Panc1 (cell line): Measurements from ENCODE around the gene UGT8. TPM values are rescaled to one million over a fixed set of nuclear protein-coding genes. Genes with fewer than 3 reads are reported as not detected.

Source experiments
- ATAC-seq: fragments of 200-7000 bp; cut with Tn5 transposase; 2 replicates; pipeline ENCODE4 v1.9.1; 2020; ENCODE audit warnings: mild to moderate bottlenecking, moderate library complexity
- BruUV-seq: library from RNA; stranded (reverse); fragments of 400-500 nt; replicated peaks from 2 replicates; lab custom pipeline; 2021; lab: Mats Ljungman, UMichigan
- CTCF ChIA-PET: fragments of 300-600 bp; sonication (Branson Sonifier 250); formaldehyde crosslinking; loops from one replicate; lab custom pipeline; 2022; ENCODE audit warnings: antibody characterized with exemption; lab: Charles Lee
- POLR2A ChIA-PET: fragments of 300-600 bp; sonication (Branson Sonifier 250); formaldehyde crosslinking; loops from one replicate; lab custom pipeline; 2022; ENCODE audit warnings: antibody characterized with exemption; lab: Charles Lee
- DNase-seq: peaks from one replicate; pipeline ENCODE4 v3.0.0-alpha.2; 2010; ENCODE audit warnings: low read depth, low spot score
- H3K27ac ChIP-seq: 2 replicates; pipeline ENCODE4 v1.5.1; 2011; ENCODE audit warnings: mild to moderate bottlenecking, low read length, inconsistent platforms
- H3K27me3 ChIP-seq: fragments of 200-500 bp; sonication (Bioruptor generic); 2 replicates; pipeline ENCODE4 v1.6.0; 2014; ENCODE audit warnings: low read length, inconsistent platforms; ENCODE audit not compliant: control insufficient read depth, insufficient read depth
- H3K36me3 ChIP-seq: fragments of 200-500 bp; sonication (Bioruptor generic); 2 replicates; pipeline ENCODE4 v1.5.1; 2014; ENCODE audit warnings: inconsistent platforms, mild to moderate bottlenecking, low read length, moderate library complexity; ENCODE audit not compliant: control insufficient read depth, insufficient read depth
- H3K4me1 ChIP-seq: 2 replicates; pipeline ENCODE4 v1.5.1; 2011; ENCODE audit warnings: inconsistent platforms, mild to moderate bottlenecking, low read length, moderate library complexity; ENCODE audit not compliant: control insufficient read depth, insufficient read depth
- H3K4me3 ChIP-seq, 2 experiments: 2 replicates each; pipeline ENCODE4 v1.5.1; 2011 to 2012; ENCODE audit warnings: low read depth in 2 of 2, low read length in 2 of 2, mild to moderate bottlenecking in 2 of 2, inconsistent platforms in 1 of 2, moderate library complexity in 1 of 2
- H3K9me3 ChIP-seq: fragments of 200-500 bp; sonication (Bioruptor generic); 2 replicates; pipeline ENCODE4 v1.5.1; 2014; ENCODE audit warnings: low read depth, mild to moderate bottlenecking, inconsistent platforms, low read length, moderate library complexity; ENCODE audit not compliant: control insufficient read depth, insufficient read depth
- CTCF ChIP-seq: fragments of 450-650 bp; IDR thresholded peaks from 2 replicates; pipeline ENCODE4 v1.5.1; 2017; ENCODE audit warnings: mild to moderate bottlenecking
- POLR2AphosphoS5 ChIP-seq: IDR thresholded peaks from 2 replicates; pipeline ENCODE4 v1.6.1; 2012; ENCODE audit warnings: mild to moderate bottlenecking, low read depth, low read length, moderate library complexity
- REST ChIP-seq, 2 experiments: IDR thresholded peaks; 2 replicates each; pipeline ENCODE4 v1.6.1; 2011 to 2012; ENCODE audit warnings: low read depth in 2 of 2, control low read depth in 1 of 2, low read length in 1 of 2, mild to moderate bottlenecking in 1 of 2, moderate library complexity in 1 of 2; ENCODE audit not compliant: insufficient read depth in 1 of 2
- SIN3A ChIP-seq: IDR thresholded peaks from 2 replicates; pipeline ENCODE4 v1.6.1; 2012; ENCODE audit warnings: low read depth, mild to moderate bottlenecking, low read length, moderate library complexity, borderline replicate concordance; ENCODE audit not compliant: insufficient read depth
- TCF7L2 ChIP-seq: IDR thresholded peaks from 2 replicates; pipeline ENCODE4 v1.6.1; 2011; ENCODE audit warnings: mild to moderate bottlenecking, low read depth, low read length, inconsistent platforms
- in situ Hi-C: cut with HindIII; loops from 2 replicates; pipeline ENCODE4 v1.10.0; 2016; ENCODE audit warnings: low sequenced_read_pairs, low pct_unique_long_range_greater_than_20kb
- intact Hi-C: fragments of 100-400 bp; cut with micrococcal nuclease; formaldehyde crosslinking; loops from one replicate; pipeline ENCODE4 v1.10.0; 2022; ENCODE audit not compliant: unreplicated experiment
- microRNA-seq: library from miRNA; unstranded; fragments of <30 nt; microRNA quantifications from one replicate; pipeline ENCODE4 v1.1.0, GENCODE V29; 2020; ENCODE audit not compliant: unreplicated experiment
- total RNA-seq: library from RNA; stranded (reverse); gene quantifications from one replicate; pipeline ENCODE4 v1.2.1, GENCODE V29; 2021; ENCODE audit not compliant: unreplicated experiment

The UGT8 gene
- total RNA-seq, 1 experiment from 2014 or later, result 2.1 TPM

- Histone ChIP-seq H3K9me3 (no peaks in the 10 kb centered on the region), H3K4me1 (no peaks in the 10 kb centered on the region), H3K27me3 (no peaks in the 10 kb centered on the region), H3K4me3 (no peak overlapping the region), H3K36me3 (no peaks in the 10 kb centered on the region), H3K27ac (no peak overlapping the region)
- POLR2A ChIA-PET, result no interaction called here
- ATAC-seq (no peak), DNase-seq (no peak)
- BruUV-seq, result no TSS peak
- CTCF ChIA-PET, result no interaction called here
- in situ Hi-C loops, result no loop called here
- intact Hi-C loops, result no loop called here
- TF ChIP-seq TCF7L2, result no peak
- TF ChIP-seq REST (IDR thresholded peaks at IDR 0.05; ENCODE audit: insufficient read depth in 1 of 2, low read depth in 2 of 2, low read length in 1 of 2), result no peak
- no peak for TF ChIP-seq CTCF
- no peak for TF ChIP-seq POLR2AphosphoS5
- no peak for TF ChIP-seq SIN3A
Observed at GRCh38 chr4:114725066-114725465, 126.5 kb downstream of the UGT8 start.

GRCh38 chr4:114727461-114727860 is 128.9 kb downstream of the UGT8 start:
- DNase-seq (no peak), ATAC-seq (no peak)
- H3K9me3 ChIP-seq, result no peaks in the 10 kb centered on the region
- ChIA-PET CTCF (no interaction called here), POLR2A (no interaction called here)
- H3K4me1 ChIP-seq, result no peaks in the 10 kb centered on the region
- TF ChIP-seq TCF7L2, result no peak
- TF ChIP-seq SIN3A, result no peak
- no peak for TF ChIP-seq CTCF
- TF ChIP-seq POLR2AphosphoS5, result no peak
- no peak for TF ChIP-seq REST (IDR thresholded peaks at IDR 0.05; ENCODE audit: insufficient read depth in 1 of 2, low read depth in 2 of 2, low read length in 1 of 2)
- in situ Hi-C loops, result no loop called here
- no TSS peak for BruUV-seq
- no peaks in the 10 kb centered on the region for H3K27me3 ChIP-seq
- H3K27ac ChIP-seq, result no peak overlapping the region
- intact Hi-C loops, result no loop called here
- H3K36me3 ChIP-seq, result no peaks in the 10 kb centered on the region
- no peak overlapping the region for H3K4me3 ChIP-seq

Small RNA genes lying within 50 kb of the gene (microRNA-seq; reads per million reads assigned to microRNA genes)
- 5.7 reads per million, percentile 17 among the genes with 10 or more reads in this experiment for gene MIR577
